DND-41 (cell line): ENCODE results near the gene FGF14.

Experiments
- ATAC-seq: fragments of 200-7000 bp; cut with Tn5 transposase; 3 replicates; pipeline ENCODE4 v1.9.1; 2021; ENCODE audit warnings: low read depth; ENCODE audit not compliant: insufficient read depth
- DNase-seq: peaks from one replicate; pipeline ENCODE4 v3.0.0-alpha.2; 2020
- H2AFZ ChIP-seq: 2 replicates; pipeline ENCODE4 v1.6.0; 2012; ENCODE audit warnings: low read depth, low read length
- H3K27ac ChIP-seq: 2 replicates; pipeline ENCODE4 v1.5.1; 2012; ENCODE audit warnings: low read length, inconsistent platforms
- H3K27me3 ChIP-seq: fragments of 200-600 bp; sonication (generic); 2 replicates; pipeline ENCODE4 v1.6.0; 2012; ENCODE audit warnings: low read length, mild to moderate bottlenecking, inconsistent platforms; ENCODE audit not compliant: insufficient read depth, poor library complexity
- H3K36me3 ChIP-seq: 2 replicates; pipeline ENCODE4 v1.5.1; 2012; ENCODE audit warnings: low read length, inconsistent platforms; ENCODE audit not compliant: insufficient read depth
- H3K4me1 ChIP-seq: 2 replicates; pipeline ENCODE4 v1.5.1; 2012; ENCODE audit warnings: mild to moderate bottlenecking, low read length; ENCODE audit not compliant: insufficient read depth
- H3K4me2 ChIP-seq: 2 replicates; pipeline ENCODE4 v1.6.0; 2012; ENCODE audit warnings: mild to moderate bottlenecking, moderate library complexity, low read length, inconsistent platforms; ENCODE audit not compliant: insufficient read depth
- H3K4me3 ChIP-seq, 2 experiments: fragments of 200-600 bp in 1 of 2; shearing (Covaris generic) in 1 of 2; 2 replicates each; pipeline ENCODE4 v1.5.1; 2012 to 2016; ENCODE audit warnings: inconsistent platforms in 2 of 2, low read length in 2 of 2, mild to moderate bottlenecking in 2 of 2, low read depth in 1 of 2, moderate library complexity in 1 of 2
- H3K79me2 ChIP-seq: 2 replicates; pipeline ENCODE4 v1.6.0; 2012; ENCODE audit warnings: low read length, inconsistent platforms; ENCODE audit not compliant: insufficient read depth
- H3K9ac ChIP-seq: 2 replicates; pipeline ENCODE4 v1.6.0; 2012; ENCODE audit warnings: low read depth, mild to moderate bottlenecking, inconsistent platforms, low read length, moderate library complexity
- H3K9me3 ChIP-seq: 2 replicates; pipeline ENCODE4 v1.5.1; 2012; ENCODE audit warnings: low read length, moderate library complexity, mild to moderate bottlenecking, inconsistent platforms; ENCODE audit not compliant: insufficient read depth, severe bottlenecking
- H4K20me1 ChIP-seq: 2 replicates; pipeline ENCODE4 v1.6.0; 2012; ENCODE audit warnings: low read length; ENCODE audit not compliant: insufficient read depth
- CTCF ChIP-seq: IDR thresholded peaks from 2 replicates; pipeline ENCODE4 v1.5.1; 2012; ENCODE audit warnings: borderline replicate concordance, low read length, moderate library complexity, mild to moderate bottlenecking; ENCODE audit not compliant: poor library complexity, severe bottlenecking; ENCODE audit errors: extremely low read depth
- EZH2 ChIP-seq: IDR thresholded peaks from 3 replicates; pipeline ENCODE4 v1.6.1; 2012; ENCODE audit warnings: borderline replicate concordance, low read depth, mild to moderate bottlenecking, moderate library complexity, low read length, inconsistent platforms; ENCODE audit not compliant: severe bottlenecking

The FGF14 gene

GRCh38 chr13:101795460-101795859, 606.4 kb downstream of the FGF14 start:
- Histone ChIP-seq H3K4me1 (no peaks in the 10 kb centered on the region), H4K20me1 (no peaks in the 10 kb centered on the region), H3K27ac (no peak overlapping the region), H3K79me2 (no peaks in the 10 kb centered on the region), H2AFZ (no peak overlapping the region), H3K4me3 (no peak overlapping the region), H3K27me3 (no peaks in the 10 kb centered on the region), H3K36me3 (no peaks in the 10 kb centered on the region), H3K4me2 (no peak overlapping the region), H3K9me3 (no peaks in the 10 kb centered on the region), H3K9ac (no peak overlapping the region)
- no peak for DNase-seq
- ATAC-seq, result no peak
- no peak for TF ChIP-seq EZH2
- TF ChIP-seq CTCF, result no peak

GRCh38 chr13:101795025-101795424, 606.8 kb downstream of the FGF14 start:
- TF ChIP-seq EZH2, result no peak
- TF ChIP-seq CTCF, result no peak
- Histone ChIP-seq H3K9ac (no peak overlapping the region), H3K9me3 (no peaks in the 10 kb centered on the region), H3K27ac (no peak overlapping the region), H3K36me3 (no peaks in the 10 kb centered on the region), H3K4me1 (no peaks in the 10 kb centered on the region), H3K4me3 (no peak overlapping the region), H2AFZ (no peak overlapping the region), H3K79me2 (no peaks in the 10 kb centered on the region), H3K4me2 (no peak overlapping the region), H4K20me1 (no peaks in the 10 kb centered on the region), H3K27me3 (no peaks in the 10 kb centered on the region)
- ATAC-seq (no peak), DNase-seq (no peak)

- no peaks in the 10 kb centered on the region for H3K4me1 ChIP-seq
These were observed 609.7 kb downstream of the FGF14 start for GRCh38 chr13:101792189-101792588.

More at GRCh38 chr13:101792189-101792588, 609.7 kb downstream of the FGF14 start:
- no peak overlapping the region for H3K4me3 ChIP-seq
- DNase-seq, result no peak
- ATAC-seq, result no peak
- H3K9ac ChIP-seq, result no peak overlapping the region
- H3K9me3 ChIP-seq, result no peaks in the 10 kb centered on the region
- no peak overlapping the region for H2AFZ ChIP-seq
- H4K20me1 ChIP-seq, result no peaks in the 10 kb centered on the region
- H3K27me3 ChIP-seq, result peaks cover 4% of the 10 kb centered on the region
- no peak overlapping the region for H3K4me2 ChIP-seq
- H3K27ac ChIP-seq, result no peak overlapping the region
- H3K36me3 ChIP-seq, result no peaks in the 10 kb centered on the region
- TF ChIP-seq EZH2 (no peak), CTCF (no peak)
- H3K79me2 ChIP-seq, result no peaks in the 10 kb centered on the region
